Measurements from ENCODE around the gene LRRC3.

LRRC3 gene

DNA sequence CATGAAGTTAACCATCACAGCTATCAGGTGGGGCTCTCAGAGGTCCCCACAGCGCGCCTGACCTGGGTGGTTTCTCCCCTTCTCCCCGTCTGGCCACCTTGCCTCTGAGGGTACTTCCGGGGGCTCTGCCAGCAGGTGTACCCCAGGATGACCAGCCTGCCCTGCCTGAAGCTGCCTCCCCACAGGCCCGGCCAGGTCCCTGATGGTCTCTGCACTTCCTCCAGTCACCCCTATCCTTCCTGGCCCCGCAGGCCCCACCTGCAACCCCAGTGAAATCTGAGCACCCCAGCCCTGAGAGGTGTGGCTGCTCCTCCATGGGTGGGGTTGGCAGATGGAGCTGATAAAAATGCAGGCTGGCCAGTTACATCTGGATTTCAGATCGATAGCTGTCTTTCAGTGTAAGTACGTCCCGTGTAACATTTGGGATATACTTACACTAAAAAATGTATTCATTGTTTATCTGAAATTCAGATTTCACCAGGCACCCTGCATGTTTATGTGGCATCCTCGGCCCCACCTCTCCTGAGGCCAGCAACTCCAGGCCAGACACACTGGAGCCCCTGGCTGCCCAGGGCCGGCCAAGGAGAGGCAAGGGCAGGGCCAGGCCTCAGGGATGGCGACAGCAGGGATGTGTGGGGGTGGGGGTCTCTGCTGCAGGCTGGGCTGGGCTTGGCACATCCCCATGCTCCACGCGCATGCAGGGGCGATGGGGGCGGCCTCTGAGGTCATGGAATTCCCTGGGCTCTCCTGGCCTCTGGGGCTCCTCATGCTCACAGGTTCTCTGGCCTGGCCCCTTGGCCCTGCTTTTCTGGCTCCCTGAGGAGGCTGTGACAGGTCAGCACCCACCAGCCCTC is 25.1 kb downstream of the LRRC3 start:
- no peak for DNase-seq

DNA sequence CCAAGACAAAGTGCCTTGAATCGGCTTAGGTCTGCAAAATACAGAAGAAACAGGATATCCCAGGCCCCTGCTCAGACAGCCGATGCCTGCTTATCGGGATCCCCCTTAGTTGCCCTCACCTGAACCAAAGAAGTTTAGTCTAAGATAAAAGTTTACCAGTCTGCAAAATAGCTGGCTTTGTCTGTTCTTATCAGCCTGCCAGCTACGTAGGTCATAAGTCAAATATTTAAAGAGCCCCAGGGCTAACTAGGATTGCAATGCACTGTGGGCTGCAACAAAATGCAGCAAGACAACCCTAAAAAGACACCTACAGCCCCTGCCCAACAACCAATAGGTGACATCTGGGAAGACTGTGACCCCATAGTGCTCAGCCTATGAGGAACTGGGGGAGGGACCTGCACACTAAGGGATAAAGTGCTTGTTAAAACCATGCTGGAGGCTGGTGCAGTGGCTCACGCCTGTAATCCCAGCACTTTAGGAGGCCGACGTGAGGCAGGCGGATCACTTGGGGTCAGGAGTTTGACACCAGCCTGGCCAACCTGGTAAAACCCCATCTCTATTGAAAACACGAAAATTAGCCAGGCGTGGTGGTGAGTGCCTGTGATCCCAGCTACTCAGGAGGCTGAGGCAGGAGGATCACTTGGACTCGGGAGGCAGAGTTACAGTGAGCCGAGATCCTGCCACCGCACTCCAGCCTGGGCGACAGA is 27.4 kb downstream of the LRRC3 start:
- DNase-seq: no peak

DNA sequence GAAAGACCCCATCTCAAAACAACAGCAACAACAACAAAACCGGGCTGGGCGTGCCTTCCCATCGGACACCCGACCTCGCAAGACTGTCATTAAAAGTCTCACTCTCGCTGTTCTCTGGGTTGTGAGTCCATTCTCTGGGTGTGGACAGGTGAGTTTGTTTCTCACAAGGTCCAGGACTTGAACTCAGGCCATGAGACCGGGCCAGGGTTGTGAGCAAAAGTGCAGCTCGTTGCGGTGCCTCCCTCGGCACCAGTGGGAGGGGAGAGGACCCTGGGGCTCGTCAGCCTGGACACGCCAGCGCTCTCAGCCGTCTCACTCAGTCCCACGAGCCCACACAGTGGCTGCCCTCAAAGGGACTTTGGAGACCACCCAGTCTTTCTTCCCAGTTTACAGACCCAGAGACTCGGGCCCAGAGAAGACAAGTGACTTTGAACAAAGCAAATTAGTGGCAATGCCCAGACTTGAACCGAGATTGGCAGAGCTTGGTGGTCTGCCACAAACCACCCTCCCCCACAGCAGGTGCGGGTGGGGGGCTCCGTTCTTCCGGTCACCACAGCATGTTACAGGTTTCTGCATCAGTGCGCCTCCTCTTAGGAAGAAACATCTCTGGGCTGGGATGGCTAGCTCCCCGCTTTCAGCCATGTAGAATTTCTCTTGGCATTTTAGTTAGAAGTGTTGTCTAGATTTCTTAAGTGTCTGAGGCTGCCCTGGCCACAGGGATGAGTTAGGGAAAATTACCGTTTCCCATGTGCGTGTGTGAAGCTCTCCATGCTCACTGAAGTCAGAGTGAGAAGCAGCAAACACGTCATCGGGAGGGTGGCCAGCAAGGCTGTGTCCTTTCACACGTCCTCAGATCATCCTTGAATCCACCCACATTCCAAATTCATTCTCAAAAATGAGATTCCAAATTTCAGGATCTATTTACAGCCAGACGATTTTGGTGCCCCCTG is 28.3 kb downstream of the LRRC3 start:
- no peak for DNase-seq

DNA sequence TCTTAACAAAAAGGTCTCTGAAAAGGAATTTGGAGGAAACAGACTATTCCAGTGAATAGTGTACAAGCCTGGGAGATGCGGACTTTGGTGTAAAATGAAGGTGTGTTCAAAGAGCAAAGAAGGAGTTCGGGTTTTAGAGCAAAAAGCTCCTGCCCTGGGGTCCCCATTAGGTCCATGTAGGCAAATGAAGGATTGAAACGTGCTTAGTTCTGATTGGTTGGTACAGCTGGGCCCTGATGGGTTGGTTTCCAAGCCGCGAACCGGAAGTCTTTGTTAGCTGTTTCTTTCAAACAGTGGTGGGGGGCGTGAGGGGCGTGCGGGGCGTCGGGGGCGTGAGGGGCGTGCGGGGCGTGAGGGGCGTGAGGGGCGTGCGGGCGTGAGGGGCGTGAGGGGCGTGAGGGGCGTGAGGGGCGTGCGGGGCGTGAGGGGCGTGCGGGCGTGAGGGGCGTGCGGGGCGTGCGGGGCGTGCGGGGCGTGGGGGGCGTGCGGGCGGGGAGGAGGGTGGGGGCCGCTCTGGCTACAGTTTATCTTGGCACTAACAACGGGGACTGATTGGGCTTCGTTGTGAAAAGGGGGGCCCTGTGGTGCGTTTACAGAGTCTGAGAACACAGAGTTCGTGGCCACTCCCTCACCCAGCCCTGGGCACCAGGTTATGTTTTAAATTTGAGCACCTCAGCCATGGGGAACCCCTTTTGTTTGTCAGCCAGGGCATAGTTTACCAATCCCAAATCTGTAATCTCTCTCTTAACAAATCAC is 29.4 kb downstream of the LRRC3 start:
- no peak for DNase-seq

DNA sequence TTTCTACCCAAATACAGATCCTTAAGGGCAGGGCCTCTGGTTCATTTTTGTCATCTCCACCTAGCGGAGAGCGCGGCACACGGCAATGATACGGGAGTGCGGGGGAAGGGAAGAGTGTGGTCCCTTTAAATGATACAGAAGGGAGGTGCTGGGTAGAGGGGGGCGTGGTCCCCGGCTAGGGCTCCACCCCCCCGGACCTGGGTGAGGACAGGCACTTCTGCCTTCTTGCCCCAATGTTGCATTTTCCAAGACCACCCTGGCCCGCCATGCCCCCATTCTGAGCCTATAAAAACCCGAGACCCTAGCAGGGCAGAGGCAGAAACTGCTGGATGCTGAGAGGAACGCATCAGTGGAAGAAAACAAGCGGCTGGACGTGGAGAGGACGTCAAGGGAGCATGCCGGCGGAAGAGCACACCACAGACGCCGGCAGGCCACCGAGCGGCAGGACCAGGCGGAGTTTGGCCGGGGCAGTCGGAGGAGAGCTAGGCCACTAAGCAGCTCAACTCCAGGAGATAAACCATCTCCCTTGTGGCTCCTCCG is 30.0 kb downstream of the LRRC3 start:
- peak; percentile 57 for DNase-seq

DNA sequence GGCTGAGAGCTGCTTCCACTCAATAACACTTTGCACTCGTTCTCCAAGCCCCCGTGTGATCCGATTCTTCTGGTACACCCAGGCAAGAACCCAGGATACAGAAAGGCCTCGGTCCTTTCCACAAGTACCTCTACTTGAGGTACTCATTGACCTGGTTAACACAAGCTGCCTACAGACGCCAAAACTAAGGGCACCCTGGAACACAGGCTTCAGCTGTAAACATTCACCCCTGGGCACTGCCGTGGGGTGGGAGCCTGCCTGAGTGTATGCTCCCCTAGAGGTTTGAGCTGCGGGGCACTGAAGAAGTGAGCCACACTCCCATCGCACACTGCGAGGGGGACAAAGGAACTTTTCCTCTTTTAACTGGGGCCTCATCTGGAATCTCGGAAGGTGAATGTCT is 30.5 kb downstream of the LRRC3 start:
- no peak for DNase-seq

DNA sequence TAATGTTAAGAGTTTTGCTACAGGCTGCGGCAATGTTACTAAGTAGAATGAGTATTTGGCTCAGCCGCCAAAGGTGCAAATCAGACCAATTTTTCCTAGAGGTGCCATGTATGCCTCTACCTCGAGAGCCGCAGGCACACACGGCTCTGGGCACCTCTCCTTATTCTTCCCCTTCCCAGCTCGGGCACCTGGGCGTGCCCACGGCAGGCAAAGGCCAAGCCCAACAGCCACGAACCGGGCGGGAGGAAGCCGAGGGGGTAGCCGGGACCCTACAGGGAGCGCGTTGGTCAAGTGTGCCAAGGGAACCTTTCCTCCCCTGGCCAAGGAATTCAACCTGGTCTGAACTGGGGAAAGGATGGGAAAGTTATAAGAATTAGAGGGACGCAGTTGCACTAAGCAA is 31.0 kb downstream of the LRRC3 start:
- DNase-seq: no peak

DNA sequence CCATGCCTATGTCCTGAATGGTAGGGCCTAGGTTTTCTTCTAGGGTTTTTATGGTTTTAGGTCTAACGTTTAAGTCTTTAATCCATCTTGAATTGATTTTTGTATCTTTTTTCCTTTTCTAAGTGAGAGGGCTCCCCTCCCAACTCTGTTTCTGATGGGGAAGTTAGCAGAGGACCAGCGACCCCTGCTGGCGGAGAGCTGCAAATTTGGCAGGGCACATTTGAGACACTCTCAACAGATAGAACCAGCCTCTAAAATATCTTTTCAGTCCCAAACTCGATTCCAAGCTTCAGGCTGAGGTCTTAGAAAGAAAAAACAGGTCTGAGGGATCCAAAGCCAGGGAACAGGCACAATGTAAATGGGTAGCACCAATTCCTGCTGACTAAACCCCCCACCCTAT is 32.5 kb downstream of the LRRC3 start:
- DNase-seq: peak; percentile 44

DNA sequence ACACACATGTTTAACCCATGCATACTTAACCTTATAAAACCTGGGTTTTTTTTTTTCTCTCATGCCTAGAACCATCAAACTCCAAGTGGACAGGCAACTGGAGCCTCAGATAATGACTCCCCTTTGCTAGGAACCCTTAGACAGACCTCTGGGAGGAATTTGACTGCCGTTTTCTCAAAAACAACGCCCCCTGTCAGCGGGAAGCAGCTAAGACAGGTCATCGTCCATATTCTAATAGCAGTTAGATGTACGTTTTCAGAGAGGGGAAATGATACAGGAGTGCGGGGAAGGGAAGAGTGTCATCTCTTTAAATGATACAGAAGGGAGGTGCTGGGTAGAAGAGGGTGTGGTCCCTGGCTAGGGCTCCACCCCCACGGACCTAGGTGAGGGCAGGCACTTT is 34.7 kb downstream of the LRRC3 start:
- DNase-seq: no peak

DNA sequence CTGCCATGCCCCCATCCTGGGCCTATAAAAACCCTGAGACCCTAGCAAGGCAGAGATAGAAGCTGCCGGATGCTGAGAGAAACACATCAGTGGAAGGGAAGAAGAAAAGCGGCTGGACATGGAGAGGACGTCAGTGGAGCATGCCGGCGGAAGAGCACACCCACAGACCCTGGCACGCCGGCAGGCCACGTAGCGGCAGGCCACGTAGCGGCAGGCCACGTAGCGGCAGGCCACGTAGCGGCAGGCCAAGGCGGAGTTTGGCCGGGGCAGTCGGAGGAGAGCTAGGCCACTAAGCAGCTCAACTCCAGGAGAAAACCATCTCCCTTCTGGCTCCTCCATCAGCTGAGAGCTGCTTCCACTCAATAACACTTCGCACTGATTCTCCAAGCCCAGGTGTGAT is 35.1 kb downstream of the LRRC3 start:
- DNase-seq: no peak

DNA sequence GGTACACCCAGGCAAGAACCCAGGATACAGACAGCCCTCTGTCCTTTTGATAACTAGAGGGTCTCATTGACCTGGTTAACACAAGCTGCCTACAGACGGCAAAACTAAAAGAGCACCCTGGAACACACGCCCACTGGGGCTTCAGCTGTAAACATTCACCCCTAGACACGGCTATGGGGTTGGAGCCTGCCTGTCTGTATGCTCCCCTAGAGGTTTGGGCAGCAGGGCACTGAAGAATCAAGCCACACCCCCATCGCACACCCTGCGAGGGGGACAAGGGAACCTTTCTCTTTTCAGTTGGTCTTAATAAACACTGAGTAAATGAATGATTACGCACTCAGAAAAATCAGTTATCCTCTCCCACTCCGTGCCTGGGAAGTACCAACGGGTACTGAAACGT is 35.5 kb downstream of the LRRC3 start:
- no peak for DNase-seq

DNA sequence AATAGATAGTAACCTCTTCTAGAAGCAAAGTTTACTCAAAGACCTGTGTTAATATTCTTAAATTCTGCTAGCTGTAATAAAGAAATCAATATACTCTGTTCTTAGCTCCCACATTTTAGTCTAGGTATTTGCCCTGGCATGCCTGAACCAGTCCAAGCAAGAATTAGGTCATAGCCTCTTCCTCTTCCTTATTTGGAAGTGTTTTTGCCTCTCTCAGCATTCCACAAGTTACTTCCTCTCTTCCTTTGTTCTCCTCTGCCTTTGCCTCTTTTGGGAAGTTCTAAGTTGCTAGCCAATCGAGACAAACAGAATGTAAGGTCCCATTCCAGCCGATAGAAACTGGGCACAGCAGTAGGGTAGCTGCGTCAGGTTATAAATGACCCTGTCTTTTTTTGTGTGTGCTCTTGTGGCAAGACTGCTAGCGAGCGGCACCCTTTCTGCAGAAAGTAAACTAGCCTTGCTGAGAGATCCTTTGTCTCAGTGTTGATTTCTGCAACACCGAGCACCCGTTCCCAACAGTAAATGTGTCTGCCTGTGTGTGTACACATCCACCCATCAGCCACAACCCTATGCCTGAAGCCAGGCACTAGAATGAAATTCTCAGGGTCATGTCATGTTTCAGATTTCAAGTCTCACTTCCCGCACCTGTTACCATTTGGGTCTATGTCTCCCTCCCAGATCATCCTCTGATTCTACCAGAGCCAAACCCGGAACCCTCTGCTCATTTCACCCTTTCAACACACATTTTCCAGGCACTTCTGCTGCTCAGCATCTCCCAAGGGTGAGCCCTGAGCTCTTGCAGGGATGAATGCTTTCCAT is 37.5 kb downstream of the LRRC3 start:
- DNase-seq: no peak

DNA sequence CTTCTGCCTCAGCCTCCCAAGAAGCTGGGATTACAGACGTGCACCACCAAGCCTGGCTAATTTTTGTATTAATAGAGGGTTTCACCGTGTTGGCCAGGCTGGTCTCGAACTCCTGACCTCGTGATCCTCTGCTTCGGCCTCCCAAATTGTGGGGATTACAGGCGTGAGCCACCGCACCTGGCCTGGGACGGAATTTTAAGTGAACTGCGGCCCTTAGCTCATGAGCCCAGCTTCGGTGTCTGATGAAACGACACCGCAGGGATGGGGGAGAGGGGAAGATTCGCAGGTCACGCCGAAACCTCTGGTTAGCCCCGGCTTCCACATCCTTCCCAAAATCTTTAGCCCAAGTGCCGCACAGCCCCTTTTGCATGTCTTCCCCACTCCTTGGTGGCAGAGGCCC is 39.1 kb downstream of the LRRC3 start:
- DNase-seq: no peak

DNA sequence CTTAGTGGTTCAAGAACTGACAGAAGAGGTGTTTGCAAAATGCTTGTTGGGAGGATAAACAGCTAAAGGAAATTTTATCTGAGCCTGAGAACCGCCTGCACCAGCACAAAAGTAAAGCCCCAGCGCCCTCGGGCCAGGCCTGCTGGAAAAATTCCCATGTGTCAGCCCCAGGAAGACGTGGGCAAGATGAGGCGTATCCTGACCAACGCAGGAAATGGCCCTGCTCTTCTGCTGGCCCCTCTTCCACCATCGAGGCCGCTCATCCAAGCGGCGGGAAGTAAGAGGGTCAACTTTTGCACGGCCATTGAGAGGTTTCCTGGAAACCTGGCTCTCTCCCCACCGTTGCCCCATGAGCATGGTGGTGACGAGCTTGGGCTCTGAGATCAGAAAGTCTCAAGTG is 39.6 kb downstream of the LRRC3 start:
- DNase-seq: no peak

DNA sequence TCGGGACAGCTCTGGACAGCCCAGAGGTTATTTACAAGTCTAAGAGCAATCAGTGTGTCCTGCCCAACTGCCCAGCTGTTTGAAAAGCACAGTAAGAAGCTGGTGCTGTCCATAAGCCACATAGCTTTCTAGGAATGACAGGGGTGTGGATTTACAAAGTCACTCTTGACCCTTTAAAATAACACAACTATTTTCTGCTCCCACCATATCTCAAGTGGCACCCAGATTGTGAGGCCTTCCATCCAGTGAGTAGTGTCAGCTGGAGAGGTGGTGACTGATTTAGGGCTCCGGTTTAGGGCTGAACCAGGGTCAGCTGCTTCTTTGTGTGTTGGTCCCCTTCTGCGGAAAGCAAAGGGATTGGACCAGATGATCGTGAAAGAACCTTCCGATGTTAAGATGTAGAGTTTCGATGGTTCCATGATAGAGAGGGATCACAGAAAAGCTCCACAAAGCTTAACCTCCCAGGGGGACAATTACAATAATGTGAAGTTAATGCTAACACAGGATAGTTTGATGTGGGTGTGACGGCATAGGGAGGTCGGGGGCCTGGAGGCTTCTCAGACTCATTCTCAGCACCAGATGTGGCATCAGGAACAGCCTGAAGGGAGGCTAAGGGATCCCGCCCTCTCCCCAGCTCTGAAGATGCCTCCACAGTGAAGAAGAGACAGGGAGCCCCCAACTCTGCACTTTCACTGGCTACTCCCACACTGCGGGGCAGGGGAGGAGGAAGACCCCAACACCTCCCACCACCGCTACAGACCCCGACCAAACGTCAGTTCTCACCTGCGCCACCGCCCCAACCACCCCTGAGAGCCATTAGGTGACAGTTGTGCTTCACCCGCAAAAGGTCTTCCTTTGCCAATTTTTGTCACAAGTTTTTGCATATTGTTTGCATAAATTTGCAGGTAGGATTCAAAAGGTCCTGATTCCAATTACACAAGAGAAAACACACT is 40.6 kb downstream of the LRRC3 start:
- no peak for DNase-seq

DNA sequence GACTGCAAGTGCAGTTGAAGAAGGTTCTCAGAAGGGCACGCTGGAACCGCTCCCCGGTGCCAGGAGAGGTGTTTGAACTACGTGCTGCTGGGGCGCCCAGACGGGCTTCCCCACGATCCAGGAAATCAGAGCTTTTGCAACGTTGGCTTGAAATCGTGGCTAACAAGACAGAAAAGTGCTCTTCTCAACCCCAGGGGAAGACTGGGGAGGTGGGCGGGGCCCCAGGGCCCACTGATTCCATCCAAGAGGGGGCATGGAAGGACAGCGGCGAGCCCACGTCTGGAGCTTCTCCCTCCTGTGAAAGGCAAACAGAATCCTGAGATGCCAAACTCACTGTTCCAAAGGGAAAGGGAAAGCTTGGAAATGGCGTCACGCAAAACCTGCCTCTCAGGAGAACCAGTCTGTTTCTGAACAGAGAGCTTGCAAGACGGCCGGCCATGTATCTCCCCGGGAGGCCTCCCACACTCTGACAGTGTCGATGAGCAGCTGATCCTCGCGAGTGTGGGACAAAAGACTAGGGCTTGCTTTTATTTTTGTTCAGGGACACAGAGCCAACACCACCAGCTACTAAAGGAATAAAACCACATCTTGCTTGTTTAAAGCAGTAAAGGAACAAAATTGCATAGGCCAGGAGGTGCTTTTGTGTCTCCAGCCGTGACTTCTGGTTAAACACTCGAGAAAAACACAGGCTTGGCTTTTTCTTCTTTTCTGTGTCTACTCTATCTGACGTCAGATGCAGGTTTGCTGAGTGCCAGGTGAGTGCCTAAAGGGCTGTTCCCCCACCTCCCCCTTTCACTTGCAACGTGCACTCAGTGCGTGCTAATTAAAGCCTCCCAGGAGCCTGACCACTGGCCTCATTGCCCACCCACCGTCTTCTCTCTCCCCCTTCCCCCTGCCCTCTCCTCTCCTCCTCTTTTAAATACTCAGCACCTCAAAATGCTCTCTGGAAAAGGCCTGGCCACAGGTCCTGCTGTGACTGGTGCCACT is 41.5 kb downstream of the LRRC3 start:
- no peak for DNase-seq

DNA sequence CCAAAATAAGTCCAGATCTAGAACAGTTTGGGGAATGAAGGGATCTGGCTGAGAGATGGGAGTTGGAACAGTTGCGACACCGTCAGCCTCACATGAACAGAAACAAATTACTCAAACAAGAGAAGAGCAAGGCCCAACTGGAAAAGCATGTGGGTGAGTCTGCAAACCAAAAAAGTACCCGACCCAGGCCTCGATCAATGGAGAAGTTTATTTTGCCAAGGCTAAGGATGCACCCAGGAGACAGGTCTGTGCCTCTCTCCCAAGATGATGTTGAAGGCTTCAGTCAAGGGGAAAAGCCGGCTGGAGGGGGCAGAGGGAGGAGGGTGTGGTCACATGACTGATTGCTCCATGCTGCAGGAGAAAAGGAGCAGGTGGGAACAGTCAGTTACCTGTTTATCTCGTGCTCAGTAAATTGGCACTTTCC is 42.4 kb downstream of the LRRC3 start:
- no peak for DNase-seq

DNA sequence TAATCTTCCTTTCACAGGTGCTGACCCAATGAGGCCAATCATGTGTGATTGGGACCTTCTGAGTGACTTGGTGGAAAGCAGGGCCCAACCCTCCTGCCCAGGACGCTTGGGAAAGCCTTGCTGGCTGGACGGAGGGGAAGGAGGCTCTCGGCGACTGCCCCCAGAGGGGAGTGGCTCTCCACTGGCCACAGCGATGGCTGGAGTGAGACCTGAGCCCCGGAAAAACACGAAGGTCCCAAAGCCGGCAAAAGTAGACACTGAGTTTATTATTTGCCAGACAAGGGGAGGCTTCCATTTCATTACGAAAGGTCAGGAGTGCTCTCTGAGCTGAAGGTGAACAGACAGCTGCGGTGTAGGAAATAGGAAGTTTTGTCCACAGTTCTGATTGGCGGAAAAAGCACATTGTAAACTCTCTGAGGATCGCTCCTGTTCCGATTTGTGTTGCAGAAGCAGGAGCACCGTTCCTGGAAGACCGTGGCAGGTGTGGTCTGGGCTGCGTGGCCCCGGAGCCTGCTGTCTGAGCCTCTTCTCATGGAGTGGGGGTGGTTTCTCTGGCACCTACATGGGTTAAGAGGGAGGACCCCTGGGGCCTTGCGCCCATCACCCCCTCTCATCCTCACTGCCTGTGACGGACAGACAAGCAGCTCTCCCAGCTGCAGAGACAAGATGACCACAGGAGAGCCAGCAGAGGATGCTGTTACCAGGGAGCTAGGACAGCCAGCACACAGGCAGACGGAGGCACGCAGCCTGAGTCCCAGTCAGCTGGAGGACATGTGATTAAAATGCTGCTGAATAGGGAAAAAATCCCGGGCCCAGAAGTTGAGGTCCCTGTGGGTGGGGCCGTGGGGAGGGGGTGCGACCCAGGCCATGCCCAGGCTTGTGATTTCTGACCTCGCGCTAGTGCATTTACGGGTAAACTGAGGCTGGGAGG is 43.2 kb downstream of the LRRC3 start:
- DNase-seq: no peak
